Omental fat pad (tissue), 4 donors: ENCODE results near the gene TFB1M. TPM values are rescaled to one million over a fixed set of nuclear protein-coding genes. Genes with fewer than 3 reads are reported as not detected.
A peak's percentile ranks its signal among the peaks of the same experiment; 100 is the strongest.
"Not testable (repeated sequence)": the region's sequence is repeated elsewhere in the genome, so short reads cannot be mapped to it uniquely, and the experiment has no call there.

Experiments
- ATAC-seq: fragments of 150-250 bp; one replicate; pipeline ENCODE4 v1.9.1; 2016; ENCODE audit warnings: mild to moderate bottlenecking, moderate library complexity; ENCODE audit not compliant: low FRiP score
- DNase-seq: peaks from one replicate; pipeline ENCODE4 v3.0.0-alpha.2; 2019; ENCODE audit warnings: low spot score
- total RNA-seq, 4 donors: library from RNA; depleted of rRNA; stranded (reverse); fragments of >200 nt; gene quantifications; one replicate each; pipeline ENCODE4 v1.1.0, GENCODE V29; 2016
- TF ChIP-seq, protein P1 (sequence below), 3 donors: fragments of 450-650 bp; IDR thresholded peaks; one replicate each; pipeline ENCODE4 v1.5.1; 2016 to 2017; ENCODE audit warnings: antibody characterized with exemption in 3 of 3, mild to moderate bottlenecking in 3 of 3, moderate library complexity in 2 of 3

Gene TFB1M
- total RNA-seq: 1 to 10 TPM; 6.4 to 9.2 (median 7.2) TPM

DNA sequence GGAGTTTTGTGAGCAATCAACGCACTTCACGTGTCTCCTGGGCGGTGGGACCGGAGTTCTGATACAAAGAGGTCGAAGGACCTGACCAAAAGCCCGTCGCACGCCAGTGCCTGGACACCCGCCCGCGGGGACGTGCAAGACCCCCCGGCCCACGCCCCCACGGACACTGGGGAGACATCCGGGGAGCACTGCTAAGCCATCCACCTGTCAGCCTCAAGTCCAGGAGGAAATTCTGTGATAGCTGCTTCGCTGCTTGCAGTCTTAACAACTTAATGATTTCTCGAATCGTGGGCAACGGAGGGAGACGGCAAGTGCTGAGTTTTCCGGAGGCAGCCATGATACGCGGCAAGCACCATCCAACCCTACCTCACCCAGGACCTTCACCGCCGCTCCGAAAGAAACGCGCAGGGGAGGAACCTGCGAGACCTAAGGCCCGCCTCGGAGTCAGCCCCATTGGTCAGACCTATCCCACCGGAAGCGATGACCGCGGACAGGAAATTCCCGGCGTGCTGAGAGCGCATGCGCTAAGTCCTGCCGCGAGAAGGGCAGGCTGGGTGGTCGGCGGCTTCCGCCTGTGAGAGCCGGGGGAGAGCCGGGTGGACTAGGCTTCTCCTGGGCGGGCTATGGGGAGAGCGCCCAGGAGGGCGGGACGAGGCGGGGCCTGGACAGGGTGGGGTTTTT, at the start of gene TFB1M:
Gene TFB1M, minus strand, starts transcription at position 393 of the 681 bp plus-strand sequence. Its CDS starts 56 bp downstream, at position 337.
- TF ChIP-seq, protein P1, sequence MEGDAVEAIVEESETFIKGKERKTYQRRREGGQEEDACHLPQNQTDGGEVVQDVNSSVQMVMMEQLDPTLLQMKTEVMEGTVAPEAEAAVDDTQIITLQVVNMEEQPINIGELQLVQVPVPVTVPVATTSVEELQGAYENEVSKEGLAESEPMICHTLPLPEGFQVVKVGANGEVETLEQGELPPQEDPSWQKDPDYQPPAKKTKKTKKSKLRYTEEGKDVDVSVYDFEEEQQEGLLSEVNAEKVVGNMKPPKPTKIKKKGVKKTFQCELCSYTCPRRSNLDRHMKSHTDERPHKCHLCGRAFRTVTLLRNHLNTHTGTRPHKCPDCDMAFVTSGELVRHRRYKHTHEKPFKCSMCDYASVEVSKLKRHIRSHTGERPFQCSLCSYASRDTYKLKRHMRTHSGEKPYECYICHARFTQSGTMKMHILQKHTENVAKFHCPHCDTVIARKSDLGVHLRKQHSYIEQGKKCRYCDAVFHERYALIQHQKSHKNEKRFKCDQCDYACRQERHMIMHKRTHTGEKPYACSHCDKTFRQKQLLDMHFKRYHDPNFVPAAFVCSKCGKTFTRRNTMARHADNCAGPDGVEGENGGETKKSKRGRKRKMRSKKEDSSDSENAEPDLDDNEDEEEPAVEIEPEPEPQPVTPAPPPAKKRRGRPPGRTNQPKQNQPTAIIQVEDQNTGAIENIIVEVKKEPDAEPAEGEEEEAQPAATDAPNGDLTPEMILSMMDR (IDR thresholded peaks at IDR 0.05): no peak
- DNase-seq (peak; percentile 87), ATAC-seq (peak; percentile 100)

DNA sequence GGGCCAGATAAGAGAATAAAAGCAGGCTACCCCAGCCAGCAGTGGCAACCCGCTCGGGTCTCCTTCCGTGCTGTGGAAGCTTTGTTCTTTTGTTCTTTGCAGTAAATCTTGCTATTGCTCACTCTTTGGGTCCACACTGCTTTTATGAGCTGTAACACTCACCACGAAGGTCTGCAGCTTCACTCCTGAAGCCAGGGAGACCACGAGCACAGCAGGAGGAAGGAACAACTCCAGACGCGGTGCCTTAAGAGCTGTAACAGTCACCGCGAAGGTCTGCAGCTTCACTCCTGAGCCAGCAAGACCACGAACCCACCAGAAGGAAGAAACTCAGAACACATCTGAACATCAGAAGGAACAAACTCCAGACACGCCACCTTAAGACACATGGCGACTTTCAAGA, 49.7 kb upstream of the TFB1M start:
- ATAC-seq: not testable (repeated sequence)

DNA sequence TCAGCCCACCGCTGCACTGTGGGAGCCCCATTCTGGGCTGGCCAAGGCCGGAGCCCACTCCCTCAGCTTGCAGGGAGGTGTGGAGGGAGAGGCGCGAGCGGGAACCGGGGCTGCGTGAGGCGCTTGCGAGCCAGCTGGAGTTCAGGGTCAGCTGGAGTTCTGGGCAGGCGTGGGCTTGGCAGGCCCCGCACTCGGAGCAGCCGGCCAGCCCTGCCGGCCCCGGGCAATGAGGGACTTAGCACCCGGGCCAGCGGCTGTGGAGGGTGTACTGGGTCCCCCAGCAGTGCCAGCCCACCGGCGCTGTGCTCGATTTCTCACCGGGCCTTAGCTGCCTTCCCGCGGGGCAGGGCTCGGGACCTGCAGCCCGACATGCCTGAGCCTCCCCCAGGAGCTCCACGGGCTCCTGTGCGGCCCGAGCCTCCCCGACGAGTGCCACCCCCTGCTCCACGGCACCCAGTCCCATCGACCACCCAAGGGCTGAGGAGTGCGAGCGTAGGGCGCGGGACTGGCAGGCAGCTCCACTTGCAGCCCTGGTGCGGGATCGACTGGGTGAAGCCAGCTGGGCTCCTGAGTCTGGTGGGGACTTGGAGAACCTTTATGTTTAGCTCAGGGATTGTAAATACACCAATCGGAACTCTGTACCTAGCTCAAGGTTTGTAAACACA, 48.8 kb upstream of the TFB1M start:
- not testable (repeated sequence) for ATAC-seq, DNase-seq

More for the DNA sequence above, 49.7 kb upstream of the TFB1M start:
- not testable (repeated sequence) for DNase-seq

DNA sequence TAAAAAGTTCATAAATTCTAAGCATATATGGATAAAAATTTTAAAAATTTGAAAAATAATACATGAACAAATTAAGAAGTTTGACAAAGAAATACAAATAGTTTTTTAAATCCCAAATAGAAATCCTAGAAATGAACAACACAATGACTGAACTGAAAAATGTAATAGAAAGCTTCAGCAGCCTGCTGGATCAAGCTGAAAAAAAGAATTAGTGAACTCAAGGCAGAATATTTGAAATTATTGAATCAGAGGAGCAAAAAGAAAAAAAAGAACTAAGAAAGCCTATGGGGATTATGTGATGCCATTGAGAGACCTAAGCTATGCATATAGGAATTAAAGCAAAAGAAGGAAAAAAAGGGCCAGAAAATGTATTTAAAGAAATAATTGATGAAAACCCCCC, 39.9 kb upstream of the TFB1M start:
- TF ChIP-seq, protein P1 (IDR thresholded peaks at IDR 0.05): no peak
- ATAC-seq (no peak), DNase-seq (no peak)

DNA sequence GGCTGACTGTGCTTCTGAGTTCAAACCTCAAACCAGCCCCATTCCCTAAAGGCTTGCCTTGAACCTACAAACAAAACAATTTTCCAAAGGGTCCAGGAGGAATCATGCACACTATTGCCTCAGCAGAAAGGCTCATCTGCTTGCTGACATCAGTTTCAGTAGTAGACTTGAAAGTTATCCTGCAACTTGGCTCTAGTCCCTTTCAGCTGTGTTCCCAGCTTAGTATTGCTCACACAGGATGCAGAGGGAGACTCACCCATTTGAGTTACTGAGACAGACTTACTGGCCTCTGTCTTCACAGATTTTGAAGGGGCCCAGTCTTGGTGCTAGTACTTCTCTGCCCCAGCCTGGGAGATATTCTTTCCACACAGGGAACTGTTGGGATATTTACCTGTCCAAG, 38.5 kb upstream of the TFB1M start:
- no peak for ATAC-seq
- no peak for DNase-seq
- TF ChIP-seq, protein P1 (IDR thresholded peaks at IDR 0.05): no peak

DNA sequence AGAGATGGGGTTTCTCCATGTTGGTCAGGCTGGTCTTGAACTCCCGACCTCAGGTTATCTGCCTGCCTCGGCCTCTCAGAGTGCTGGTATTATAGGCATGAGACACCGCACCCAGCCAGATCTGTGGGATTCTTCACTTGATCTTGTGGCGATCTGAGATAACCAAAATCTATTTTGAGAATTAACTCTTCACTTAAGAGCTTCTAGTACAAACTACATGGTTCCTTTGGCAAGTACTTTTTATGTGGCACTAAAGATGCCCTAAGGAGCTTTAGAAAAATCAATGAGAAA, 37.8 kb upstream of the TFB1M start:
- DNase-seq: no peak
- TF ChIP-seq, protein P1 (IDR thresholded peaks at IDR 0.05): no peak
- ATAC-seq: no peak

DNA sequence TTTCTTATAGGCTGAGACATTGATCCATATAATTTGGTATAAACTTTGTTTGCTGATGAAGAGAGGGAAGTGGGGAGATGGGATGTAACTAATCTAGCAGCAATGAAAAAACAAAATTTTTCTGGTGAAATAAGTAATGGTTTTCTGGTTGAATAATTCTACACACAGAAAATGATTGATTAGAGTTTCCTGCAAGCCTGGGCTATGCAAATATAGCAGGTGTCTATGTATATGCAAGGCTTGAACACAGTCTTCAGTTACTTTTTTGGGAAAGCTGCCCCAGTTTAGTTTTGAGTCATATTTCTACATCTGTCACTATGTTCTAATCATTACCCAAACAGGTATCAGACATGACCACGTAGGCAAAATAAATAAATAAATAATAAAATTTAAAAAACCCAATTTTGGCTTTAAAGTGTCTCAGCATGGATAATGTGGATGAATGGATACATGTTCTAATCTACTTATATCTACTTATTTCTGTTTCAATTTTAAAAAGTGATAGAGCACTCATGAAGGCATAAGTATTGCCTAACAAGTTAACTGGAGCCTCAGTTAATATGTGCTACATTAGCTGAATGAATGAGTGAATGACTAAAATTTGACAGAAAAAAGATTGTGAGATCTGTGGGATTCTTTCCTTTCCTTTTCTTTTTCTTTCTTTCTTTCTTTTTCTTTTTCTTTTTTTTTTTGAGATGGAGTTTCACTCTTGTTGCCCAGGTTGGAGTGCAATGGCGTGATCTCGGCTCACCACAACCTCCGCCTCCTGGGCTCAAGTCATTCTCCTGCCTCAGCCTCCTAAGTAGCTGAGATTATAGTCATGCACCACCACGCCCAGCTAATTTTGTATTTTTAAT, 37.2 kb upstream of the TFB1M start:
- ATAC-seq: no peak
- no peak for DNase-seq
- TF ChIP-seq, protein P1 (IDR thresholded peaks at IDR 0.05): no peak
